GM12878 (cell line): ENCODE data around the gene DLK1. TPM values are rescaled to one million over a fixed set of nuclear protein-coding genes. Genes with fewer than 3 reads are reported as not detected.

ENCODE experiments used
- ATAC-seq: fragments of 200-7000 bp; cut with Tn5 transposase; 3 replicates; pipeline ENCODE4 v1.9.1; 2020; ENCODE audit warnings: mild to moderate bottlenecking, moderate library complexity
- BruUV-seq: library from RNA; stranded (reverse); fragments of 400-500 nt; replicated peaks from 2 replicates; lab custom pipeline; 2021; lab: Mats Ljungman, UMichigan
- CTCF ChIA-PET: fragments of 300-600 bp; sonication (Branson Sonifier 250); formaldehyde crosslinking; extraction: SDS; loops from one replicate; lab custom pipeline; 2021; ENCODE audit warnings: inconsistent platforms; lab: Yijun Ruan, JAX
- POLR2A ChIA-PET: fragments of 350-600 bp; formaldehyde crosslinking; extraction: SDS; loops from one replicate; lab custom pipeline; 2021; ENCODE audit warnings: inconsistent platforms; lab: Charles Lee
- RAD21 ChIA-PET: fragments of 300-600 bp; sonication (Branson Sonifier 250); formaldehyde crosslinking; loops from one replicate; lab custom pipeline; 2023; ENCODE audit warnings: antibody characterized with exemption; ENCODE audit not compliant: unreplicated experiment; lab: Charles Lee
- SMC1A ChIA-PET: fragments of 300-600 bp; sonication (Branson Sonifier 250); formaldehyde crosslinking; loops from one replicate; lab custom pipeline; 2023; ENCODE audit not compliant: unreplicated experiment, uncharacterized antibody; lab: Charles Lee
- DNase-seq: peaks from one replicate; pipeline ENCODE4 v3.0.0-alpha.2; 2011; ENCODE audit warnings: low read depth, low spot score
- FAIRE-seq: peaks from 3 replicates; lab custom pipeline; 2011; peaks lifted over from hg19 to GRCh38; lab: Jason Lieb, UNC
- H2AFZ ChIP-seq: 2 replicates; pipeline ENCODE4 v1.6.0; 2011; ENCODE audit warnings: low read depth, low read length, control low read depth; ENCODE audit not compliant: control insufficient read depth
- H3K27ac ChIP-seq: 2 replicates; pipeline ENCODE4 v1.5.1; 2011; ENCODE audit warnings: control low read depth; ENCODE audit not compliant: control insufficient read depth, insufficient read depth
- H3K27me3 ChIP-seq, 2 experiments: replicated peaks in 1 of 2; 2 replicates each; pipeline versions ENCODE4 v1.6.0 to v1.6.1; 2011; ENCODE audit warnings: low read length in 1 of 2; ENCODE audit not compliant: control insufficient read depth in 2 of 2, insufficient read depth in 2 of 2
- H3K36me3 ChIP-seq, 2 experiments: 2 replicates each; pipeline ENCODE4 v1.5.1; 2011; ENCODE audit warnings: low read length in 1 of 2; ENCODE audit not compliant: control insufficient read depth in 2 of 2, insufficient read depth in 2 of 2
- H3K4me1 ChIP-seq: 2 replicates; pipeline ENCODE4 v1.6.1; 2011; ENCODE audit warnings: mild to moderate bottlenecking, low read length, moderate library complexity, mixed read lengths; ENCODE audit not compliant: control insufficient read depth, insufficient read depth
- H3K4me2 ChIP-seq: 2 replicates; pipeline ENCODE4 v1.6.0; 2011; ENCODE audit warnings: control low read depth; ENCODE audit not compliant: control insufficient read depth, insufficient read depth
- H3K4me3 ChIP-seq: fragments of 200-600 bp; sonication (generic); 2 replicates; pipeline ENCODE4 v1.5.1; 2016
- H3K79me2 ChIP-seq: 2 replicates; pipeline ENCODE4 v1.6.0; 2011; ENCODE audit warnings: low read length; ENCODE audit not compliant: control insufficient read depth, insufficient read depth
- H3K9ac ChIP-seq: 2 replicates; pipeline ENCODE4 v1.8.0; 2011; ENCODE audit warnings: low read length, control low read depth, mixed read lengths; ENCODE audit not compliant: control insufficient read depth, insufficient read depth
- H3K9me3 ChIP-seq: replicated peaks from 3 replicates; pipeline ENCODE4 v1.5.1; 2011; ENCODE audit warnings: mild to moderate bottlenecking, low read length; ENCODE audit not compliant: control insufficient read depth, insufficient read depth
- H4K20me1 ChIP-seq: 2 replicates; pipeline ENCODE4 v1.6.0; 2011; ENCODE audit not compliant: control insufficient read depth, insufficient read depth
- ESRRA ChIP-seq: IDR thresholded peaks from 2 replicates; pipeline ENCODE4 v1.6.1; 2012; ENCODE audit warnings: mild to moderate bottlenecking, low read length, improper control_type of control experiment
- KDM1A ChIP-seq: fragments of 200-600 bp; sonication (generic); IDR thresholded peaks from 2 replicates; pipeline ENCODE4 v1.6.1; 2016; ENCODE audit warnings: borderline replicate concordance
- NBN ChIP-seq: fragments of 450-650 bp; IDR thresholded peaks from 2 replicates; pipeline ENCODE4 v1.6.1; 2016
- POLR2A ChIP-seq: IDR thresholded peaks from 2 replicates; pipeline ENCODE4 v1.6.1; 2011; ENCODE audit warnings: low read depth, mild to moderate bottlenecking, low read length
- ZNF622 ChIP-seq: fragments of 450-650 bp; IDR thresholded peaks from 2 replicates; pipeline ENCODE4 v1.6.1; 2017; ENCODE audit warnings: mild to moderate bottlenecking, inconsistent platforms
- WGBS: methylation state at CpG from one replicate; pipeline ENCODE4 v1.1.6; 2016; ENCODE audit warnings: low lambda C conversion rate; ENCODE audit not compliant: insufficient replicate concordance, insufficient coverage; ENCODE audit errors: missing lambda C conversion rate; 5-methylcytosine and 5-hydroxymethylcytosine counted together
- in situ Hi-C: fragments of 300-500 bp; cut with MboI; formaldehyde crosslinking; loops from 9 replicates; pipeline ENCODE4 v1.14.3; 2018; ENCODE audit warnings: mixed read lengths
- intact Hi-C: fragments of 100-400 bp; cut with micrococcal nuclease; formaldehyde crosslinking; loops from one replicate; pipeline ENCODE4 v1.14.2; 2022; ENCODE audit not compliant: unreplicated experiment
- polyA plus RNA-seq, 11 experiments: library from polyadenylated mRNA; depleted of rRNA in 4 of 11; unstranded in 6 of 11; stranded (reverse) in 5 of 11; fragments of >200 nt; fragmentation: Nextera tagmentation in 4 of 11; fragmentation: Illumina TruSeq in 1 of 11; extraction: Ambion mirVana in 4 of 11; extraction: Trizol in 1 of 11; gene quantifications; 1 replicate in 1 of 11; 2 replicates in 10 of 11; pipeline versions ENCODE4 v1.2.1 to v1.2.3, GENCODE V29; 2011 to 2016; ENCODE audit warnings: inconsistent platforms in 2 of 11, missing spikeins in 2 of 11, low read depth in 1 of 11
- total RNA-seq, 4 experiments: library from RNA; depleted of rRNA in 3 of 4; stranded (reverse); fragments of >200 nt in 3 of 4; fragmentation: Illumina TruSeq in 1 of 4; extraction: Trizol in 1 of 4; gene quantifications; 2 replicates each; pipeline versions ENCODE4 v1.2.1 to v1.2.3, GENCODE V29; 2013 to 2021
- TF ChIP-seq, protein P1 (sequence below): fragments of 450-650 bp; conservative IDR thresholded peaks from 2 replicates; pipeline ENCODE4 v1.6.1; 2017; ENCODE audit warnings: mild to moderate bottlenecking, moderate library complexity

The DLK1 gene
- total and polyA plus RNA-seq, 10 of the 15 experiments (the other 5 are each of a cell fraction or from before 2014, with no cell fraction given), result 0.87 TPM; not detected in 9

DNA sequence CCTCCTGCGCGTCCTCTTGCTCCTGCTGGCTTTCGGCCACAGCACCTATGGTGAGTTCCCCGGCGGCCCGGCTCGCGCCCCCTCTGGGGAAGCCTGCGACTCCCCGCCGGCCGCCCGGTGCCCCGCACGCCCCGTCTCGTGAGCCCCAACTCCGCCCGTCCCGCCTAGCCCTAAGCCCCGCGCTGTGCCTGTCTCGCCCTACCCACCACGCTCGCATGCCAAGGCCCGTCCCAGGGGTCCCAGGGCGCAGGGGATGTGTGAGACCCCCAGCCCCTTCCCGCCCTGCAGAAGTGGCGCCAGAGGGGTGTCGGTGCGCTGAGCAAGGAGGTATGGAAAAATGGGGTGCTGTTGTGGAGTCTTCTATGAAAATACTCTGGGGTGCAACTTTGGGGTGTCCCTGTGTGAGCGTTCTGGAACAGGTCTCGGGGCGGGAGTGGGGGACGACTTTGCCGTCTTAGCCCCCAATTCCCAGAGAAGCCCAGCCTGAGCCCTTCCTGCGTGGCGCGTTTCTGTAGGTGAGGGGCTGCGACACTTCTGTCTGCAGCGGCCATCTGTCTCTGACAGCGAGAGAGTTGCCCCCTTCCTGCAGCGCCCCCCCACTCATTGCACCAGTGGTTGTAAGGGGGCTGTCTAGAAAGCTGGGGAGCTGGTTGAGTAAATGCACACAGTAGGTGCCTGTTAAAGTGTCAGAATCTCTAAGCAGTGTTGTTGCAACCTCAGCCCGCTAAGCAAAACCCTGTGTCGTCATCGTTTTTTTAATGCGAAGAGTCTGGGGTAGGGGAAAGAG, 587 bp downstream of the DLK1 start:
- TF ChIP-seq ZNF622 (no peak), ESRRA (no peak), POLR2A (no peak), KDM1A (no peak), NBN (no peak)
- TF ChIP-seq, protein P1, sequence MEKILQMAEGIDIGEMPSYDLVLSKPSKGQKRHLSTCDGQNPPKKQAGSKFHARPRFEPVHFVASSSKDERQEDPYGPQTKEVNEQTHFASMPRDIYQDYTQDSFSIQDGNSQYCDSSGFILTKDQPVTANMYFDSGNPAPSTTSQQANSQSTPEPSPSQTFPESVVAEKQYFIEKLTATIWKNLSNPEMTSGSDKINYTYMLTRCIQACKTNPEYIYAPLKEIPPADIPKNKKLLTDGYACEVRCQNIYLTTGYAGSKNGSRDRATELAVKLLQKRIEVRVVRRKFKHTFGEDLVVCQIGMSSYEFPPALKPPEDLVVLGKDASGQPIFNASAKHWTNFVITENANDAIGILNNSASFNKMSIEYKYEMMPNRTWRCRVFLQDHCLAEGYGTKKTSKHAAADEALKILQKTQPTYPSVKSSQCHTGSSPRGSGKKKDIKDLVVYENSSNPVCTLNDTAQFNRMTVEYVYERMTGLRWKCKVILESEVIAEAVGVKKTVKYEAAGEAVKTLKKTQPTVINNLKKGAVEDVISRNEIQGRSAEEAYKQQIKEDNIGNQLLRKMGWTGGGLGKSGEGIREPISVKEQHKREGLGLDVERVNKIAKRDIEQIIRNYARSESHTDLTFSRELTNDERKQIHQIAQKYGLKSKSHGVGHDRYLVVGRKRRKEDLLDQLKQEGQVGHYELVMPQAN, result no peak
- in situ Hi-C loops, result no loop called here
- 43% methylated on average over 45 of the region's 47 CpGs for WGBS
- ChIA-PET RAD21 (no interaction called here), CTCF (no interaction called here), SMC1A (no interaction called here), POLR2A (no interaction called here)
- no TSS peak for BruUV-seq
- Histone ChIP-seq H3K9me3 (no peaks in the 10 kb centered on the region), H3K4me3 (no peak overlapping the region), H3K4me1 (no peaks in the 10 kb centered on the region), H3K9ac (no peak overlapping the region), H3K4me2 (no peak overlapping the region), H3K27me3 (peaks cover 2% of the 10 kb centered on the region in 2 experiments; a peak in 3 of 4 replicates), H3K36me3 (no peaks in the 10 kb centered on the region), H2AFZ (no peak overlapping the region), H4K20me1 (no peaks in the 10 kb centered on the region), H3K27ac (no peak overlapping the region), H3K79me2 (no peaks in the 10 kb centered on the region)
- FAIRE-seq (no peak), DNase-seq (no peak), ATAC-seq (no peak)
- intact Hi-C loops, result no loop called here
